ENCODE results near the gene APOL2. TPM values are rescaled to one million over a fixed set of nuclear protein-coding genes. Genes with fewer than 3 reads are reported as not detected.
"Not testable (repeated sequence)": the region's sequence is repeated elsewhere in the genome, so short reads cannot be mapped to it uniquely, and the experiment has no call there.

APOL2 gene
- total RNA-seq, 2 donors from 2014 or later, result 2.1 to 7.9 TPM

DNA sequence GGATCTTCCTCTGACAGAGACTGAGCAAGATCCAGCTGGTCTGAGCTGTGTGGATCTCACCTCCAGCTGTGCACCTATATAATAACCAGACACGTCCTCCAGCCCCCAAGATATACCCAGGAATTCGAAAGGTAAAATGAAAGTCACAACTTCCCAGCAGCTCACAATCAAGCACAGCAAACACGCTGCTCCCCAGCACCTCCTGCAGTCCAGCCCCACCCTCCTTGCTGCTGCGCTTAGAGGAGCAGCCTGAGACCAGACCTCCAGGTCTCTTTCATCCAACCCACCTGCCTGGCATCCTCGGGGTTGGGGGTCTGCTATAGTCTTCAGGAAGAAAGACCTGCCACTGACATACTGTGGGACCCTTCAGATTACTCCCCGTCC, 34.7 kb downstream of the APOL2 start:
- H3K4me3 ChIP-seq (ENCODE audit: low read length), result no peak overlapping the region
- DNase-seq, result no peak
- peaks cover 10% of the 10 kb centered on the region for H3K4me1 Mint-ChIP-seq

DNA sequence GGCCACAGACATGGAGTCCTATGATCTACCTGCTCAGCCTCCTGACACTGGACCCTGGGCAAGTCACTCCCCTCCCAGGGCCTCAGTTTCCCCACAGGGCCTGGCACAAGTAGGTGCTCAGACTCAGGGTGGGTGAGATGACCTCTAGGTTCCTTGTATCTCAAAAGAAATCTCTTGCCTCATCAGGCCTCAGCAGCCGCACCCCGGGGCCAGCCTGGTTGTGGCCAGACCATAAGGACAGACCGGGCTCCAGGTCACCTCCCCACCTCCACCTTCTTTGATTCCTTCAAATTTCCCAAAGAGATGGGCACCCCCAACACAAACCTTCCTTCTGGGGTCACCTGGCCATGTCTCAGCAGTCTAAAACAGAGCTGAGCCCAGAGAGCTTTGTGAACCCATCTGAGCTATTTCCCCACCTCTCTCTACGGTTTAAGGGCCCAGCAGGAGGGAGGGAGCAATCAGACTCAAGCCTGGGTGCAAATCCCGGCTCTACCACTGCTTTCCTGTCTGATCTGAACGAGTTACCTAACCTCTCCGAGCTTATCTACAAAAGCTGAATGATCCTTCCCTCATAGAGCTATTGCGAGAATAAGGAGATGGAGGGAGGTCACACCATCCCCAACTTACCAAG, 35.2 kb downstream of the APOL2 start:
- Mint-ChIP-seq H3K4me3 (no peak overlapping the region), H3K27me3 (ENCODE audit: insufficient read depth) (peaks cover under 1% of the 10 kb centered on the region), H3K4me1 (peaks cover 10% of the 10 kb centered on the region), H3K27ac (no peak overlapping the region), H3K36me3 (ENCODE audit: low read depth) (no peaks in the 10 kb centered on the region), H3K9me3 (peaks cover 11% of the 10 kb centered on the region)
- Histone ChIP-seq H3K4me3 (ENCODE audit: low read length) (no peak overlapping the region), H3K36me3 (ENCODE audit: control insufficient read depth, insufficient read depth, low read length) (no peaks in the 10 kb centered on the region), H3K4me1 (ENCODE audit: control insufficient read depth, insufficient read depth, low read length) (no peaks in the 10 kb centered on the region), H3K27ac (ENCODE audit: low read depth, low read length) (no peak overlapping the region), H3K9ac (ENCODE audit: extremely low read depth, low read length, poor library complexity, severe bottlenecking) (no peak overlapping the region), H3K9me3 (ENCODE audit: control insufficient read depth, low read length) (peaks cover 10% of the 10 kb centered on the region), H3K27me3 (ENCODE audit: control insufficient read depth, insufficient read depth, low read length, poor library complexity, severe bottlenecking) (no peaks in the 10 kb centered on the region)
- TF ChIP-seq, protein P1, sequence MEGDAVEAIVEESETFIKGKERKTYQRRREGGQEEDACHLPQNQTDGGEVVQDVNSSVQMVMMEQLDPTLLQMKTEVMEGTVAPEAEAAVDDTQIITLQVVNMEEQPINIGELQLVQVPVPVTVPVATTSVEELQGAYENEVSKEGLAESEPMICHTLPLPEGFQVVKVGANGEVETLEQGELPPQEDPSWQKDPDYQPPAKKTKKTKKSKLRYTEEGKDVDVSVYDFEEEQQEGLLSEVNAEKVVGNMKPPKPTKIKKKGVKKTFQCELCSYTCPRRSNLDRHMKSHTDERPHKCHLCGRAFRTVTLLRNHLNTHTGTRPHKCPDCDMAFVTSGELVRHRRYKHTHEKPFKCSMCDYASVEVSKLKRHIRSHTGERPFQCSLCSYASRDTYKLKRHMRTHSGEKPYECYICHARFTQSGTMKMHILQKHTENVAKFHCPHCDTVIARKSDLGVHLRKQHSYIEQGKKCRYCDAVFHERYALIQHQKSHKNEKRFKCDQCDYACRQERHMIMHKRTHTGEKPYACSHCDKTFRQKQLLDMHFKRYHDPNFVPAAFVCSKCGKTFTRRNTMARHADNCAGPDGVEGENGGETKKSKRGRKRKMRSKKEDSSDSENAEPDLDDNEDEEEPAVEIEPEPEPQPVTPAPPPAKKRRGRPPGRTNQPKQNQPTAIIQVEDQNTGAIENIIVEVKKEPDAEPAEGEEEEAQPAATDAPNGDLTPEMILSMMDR (conservative IDR thresholded peaks at IDR 0.05), result no peak
- DNase-seq, result peak; percentile 35
- 76 to 78% methylated on average over 3 to 8 of the region's 8 CpGs for WGBS, 2 experiments (ENCODE audit: insufficient coverage in 1 of 2, insufficient read length in 1 of 2)

More for the DNA sequence above, 34.7 kb downstream of the APOL2 start:
- H3K27me3 ChIP-seq (ENCODE audit: control insufficient read depth, insufficient read depth, low read length, poor library complexity, severe bottlenecking), result no peaks in the 10 kb centered on the region
- H3K27ac Mint-ChIP-seq, result no peak overlapping the region
- H3K4me1 ChIP-seq (ENCODE audit: control insufficient read depth, insufficient read depth, low read length), result no peaks in the 10 kb centered on the region
- no peak overlapping the region for H3K27ac ChIP-seq (ENCODE audit: low read depth, low read length)
- H3K36me3 ChIP-seq (ENCODE audit: control insufficient read depth, insufficient read depth, low read length), result no peaks in the 10 kb centered on the region
- no peaks in the 10 kb centered on the region for H3K36me3 Mint-ChIP-seq (ENCODE audit: low read depth)
- peaks cover 15% of the 10 kb centered on the region for H3K9me3 ChIP-seq (ENCODE audit: control insufficient read depth, low read length)
- H3K9ac ChIP-seq (ENCODE audit: extremely low read depth, low read length, poor library complexity, severe bottlenecking), result no peak overlapping the region
- peaks cover 4% of the 10 kb centered on the region for H3K27me3 Mint-ChIP-seq (ENCODE audit: insufficient read depth)
- no peak overlapping the region for H3K4me3 Mint-ChIP-seq
- peaks cover 16% of the 10 kb centered on the region for H3K9me3 Mint-ChIP-seq
- TF ChIP-seq, protein P1 (conservative IDR thresholded peaks at IDR 0.05), result peak; percentile 22
- whole genome bisulfite sequencing, 2 experiments (ENCODE audit: insufficient coverage in 1 of 2, insufficient read length in 1 of 2), result 73 to 84% methylated on average over 4 to 6 of the region's 6 CpGs

DNA sequence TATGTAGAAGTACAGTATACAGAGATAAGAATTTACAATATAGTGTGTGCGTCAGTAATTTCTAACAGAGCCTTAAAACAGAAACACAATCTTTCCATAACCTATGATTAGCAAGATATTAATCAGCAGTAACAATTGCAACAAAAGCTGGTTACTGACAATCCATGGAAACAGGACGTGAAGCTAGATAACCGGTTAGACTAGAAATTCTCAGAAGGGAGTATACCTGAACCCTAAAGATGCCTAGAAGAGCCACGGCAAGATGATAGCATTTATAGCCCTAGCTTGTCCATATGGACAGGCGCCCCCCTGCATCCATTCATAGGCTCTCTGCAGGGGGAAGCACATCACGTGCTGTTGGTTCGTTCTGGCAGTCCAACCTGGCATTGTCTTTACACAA, 35.9 kb downstream of the APOL2 start:
- H3K36me3 ChIP-seq (ENCODE audit: control insufficient read depth, insufficient read depth, low read length); H3K9ac ChIP-seq (ENCODE audit: extremely low read depth, low read length, poor library complexity, severe bottlenecking); H3K4me3 ChIP-seq (ENCODE audit: low read length); H3K4me1 ChIP-seq (ENCODE audit: control insufficient read depth, insufficient read depth, low read length); H3K27me3 Mint-ChIP-seq (ENCODE audit: insufficient read depth); H3K36me3 Mint-ChIP-seq (ENCODE audit: low read depth); H3K9me3 ChIP-seq (ENCODE audit: control insufficient read depth, low read length); H3K27ac Mint-ChIP-seq; H3K4me3 Mint-ChIP-seq; H3K27me3 ChIP-seq (ENCODE audit: control insufficient read depth, insufficient read depth, low read length, poor library complexity, severe bottlenecking); H3K9me3 Mint-ChIP-seq; H3K4me1 Mint-ChIP-seq; H3K27ac ChIP-seq (ENCODE audit: low read depth, low read length); DNase-seq: not testable (repeated sequence)
- WGBS, 2 experiments (ENCODE audit: insufficient coverage in 1 of 2, insufficient read length in 1 of 2), result 89 to 99% methylated on average over 4 to 6 of the region's 7 CpGs

DNA sequence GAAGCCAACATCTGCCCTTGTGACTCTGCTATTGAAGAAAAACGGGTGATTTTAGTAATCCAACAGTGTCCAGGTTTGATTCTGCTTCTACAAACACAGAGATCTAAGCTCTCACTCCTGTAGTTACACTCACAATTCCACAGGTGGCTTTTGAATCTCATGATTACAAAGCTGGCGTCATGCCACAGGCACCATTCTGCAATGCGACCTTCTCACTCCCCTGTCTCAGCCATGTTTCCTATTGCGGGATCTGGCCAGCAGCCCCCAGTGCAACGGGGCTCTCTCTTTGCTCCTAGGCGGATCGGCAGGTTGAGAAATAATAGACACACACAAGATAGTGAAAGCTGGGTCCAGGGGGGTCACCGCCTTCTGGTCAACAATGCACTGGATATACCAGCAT, 36.4 kb downstream of the APOL2 start:
- not testable (repeated sequence) for H3K36me3 ChIP-seq (ENCODE audit: control insufficient read depth, insufficient read depth, low read length); H3K36me3 Mint-ChIP-seq (ENCODE audit: low read depth); H3K9me3 Mint-ChIP-seq; H3K9ac ChIP-seq (ENCODE audit: extremely low read depth, low read length, poor library complexity, severe bottlenecking); H3K4me1 ChIP-seq (ENCODE audit: control insufficient read depth, insufficient read depth, low read length); H3K4me3 ChIP-seq (ENCODE audit: low read length); H3K27me3 Mint-ChIP-seq (ENCODE audit: insufficient read depth); H3K27ac Mint-ChIP-seq; H3K27ac ChIP-seq (ENCODE audit: low read depth, low read length); H3K27me3 ChIP-seq (ENCODE audit: control insufficient read depth, insufficient read depth, low read length, poor library complexity, severe bottlenecking); H3K9me3 ChIP-seq (ENCODE audit: control insufficient read depth, low read length); H3K4me3 Mint-ChIP-seq
- 91 to 92% methylated on average over 7 to 8 of the region's 8 CpGs for WGBS, 2 experiments (ENCODE audit: insufficient coverage in 1 of 2, insufficient read length in 1 of 2)
- DNase-seq, result peak; percentile 33
- H3K4me1 Mint-ChIP-seq, result peaks cover 14% of the 10 kb centered on the region
